Adrenal gland (tissue), 5 donors: Measurements from ENCODE around the gene C4orf33.

Source experiments
- CTCF ChIP-seq, 6 experiments: fragments of 450-650 bp in 4 of 6; fragments of 200-600 bp in 2 of 6; sonication (generic) in 1 of 6; IDR thresholded peaks; 1 replicate in 5 of 6; 2 replicates in 1 of 6; pipeline versions ENCODE4 v1.5.1 to v1.8.0; 2016 to 2021; ENCODE audit warnings: antibody characterized with exemption in 6 of 6, mild to moderate bottlenecking in 2 of 6, moderate library complexity in 1 of 6
- POLR2A ChIP-seq, 2 donors: fragments of 450-650 bp; IDR thresholded peaks; one replicate each; pipeline ENCODE4 v1.6.1; 2017; ENCODE audit warnings: antibody characterized with exemption in 2 of 2, mild to moderate bottlenecking in 2 of 2, moderate library complexity in 1 of 2
- donor health status: DM: no; HTN: no; CAD: no.

- TF ChIP-seq CTCF (IDR thresholded peaks at IDR 0.05) (no peak), POLR2A (IDR thresholded peaks at IDR 0.05) (no peak)
Measured at GRCh38 chr4:129111919-129112318, 16.0 kb downstream of the C4orf33 start.
